Measurements from ENCODE around the gene IFT122.
A peak's percentile ranks its signal among the peaks of the same experiment; 100 is the strongest.

Gene IFT122

GRCh38 chr3:129522953-129523352 is 82.9 kb downstream of the IFT122 start:
- DNase-seq = no peak

GRCh38 chr3:129524081-129524480 is 84.1 kb downstream of the IFT122 start:
- DNase-seq = no peak

GRCh38 chr3:129525341-129525968 is 85.4 kb downstream of the IFT122 start:
- no peak for DNase-seq

- DNase-seq = no peak
These were observed 86.3 kb downstream of the IFT122 start for GRCh38 chr3:129526121-129526900.

GRCh38 chr3:129527262-129527661 is 87.2 kb downstream of the IFT122 start:
- DNase-seq = no peak

GRCh38 chr3:129528589-129529100 is 88.6 kb downstream of the IFT122 start, which contains the start of gene RHO:
TSS of gene RHO (plus strand) at chr3:129528639. CDS start at chr3:129528734, 95 bp downstream.
- no peak for DNase-seq

- DNase-seq = peak; percentile 24
These were observed 89.6 kb downstream of the IFT122 start for GRCh38 chr3:129529436-129530210.

- DNase-seq = peak; percentile 75
These were observed 90.3 kb downstream of the IFT122 start for GRCh38 chr3:129530251-129530791.

- no peak for DNase-seq
These were observed 90.8 kb downstream of the IFT122 start for GRCh38 chr3:129530821-129531220.

GRCh38 chr3:129531699-129532098 is 91.7 kb downstream of the IFT122 start:
- no peak for DNase-seq

GRCh38 chr3:129532261-129532660 is 92.2 kb downstream of the IFT122 start:
- DNase-seq = no peak

GRCh38 chr3:129533406-129533805 is 93.4 kb downstream of the IFT122 start:
- DNase-seq = no peak

- DNase-seq = peak; percentile 31
These were observed 94.5 kb downstream of the IFT122 start for GRCh38 chr3:129534428-129535027.

GRCh38 chr3:129535075-129535474 is 95.1 kb downstream of the IFT122 start:
- no peak for DNase-seq

GRCh38 chr3:129536374-129536667 is 96.3 kb downstream of the IFT122 start:
- no peak for DNase-seq

- no peak for DNase-seq
These were observed 96.8 kb downstream of the IFT122 start for GRCh38 chr3:129536804-129537203.

- no peak for DNase-seq
These were observed 99.2 kb downstream of the IFT122 start for GRCh38 chr3:129539206-129539605.

- DNase-seq = no peak
These were observed 100.9 kb downstream of the IFT122 start for GRCh38 chr3:129540776-129541516.

- no peak for DNase-seq
These were observed 102.7 kb downstream of the IFT122 start for GRCh38 chr3:129542747-129543146.

- no peak for DNase-seq
These were observed 103.2 kb downstream of the IFT122 start, which contains the start of gene H1-8 for GRCh38 chr3:129543156-129543790. TSS of gene H1-8 (plus strand) at chr3:129543175. CDS start at chr3:129543219, 44 bp downstream.

- DNase-seq = no peak
These were observed 104.0 kb downstream of the IFT122 start for GRCh38 chr3:129543999-129544398.
